Neural cell (in vitro differentiated cells): Measurements from ENCODE around the gene SPECC1. TPM values are rescaled to one million over a fixed set of nuclear protein-coding genes. Genes with fewer than 3 reads are reported as not detected.

ENCODE experiments used
- H2AFZ ChIP-seq: fragments of 200-600, 300-800 bp; sonication (generic), shearing (Covaris generic); 2 replicates; pipeline ENCODE4 v1.6.0; 2014; ENCODE audit warnings: low read depth, mild to moderate bottlenecking, antibody characterized with exemption, low read length, moderate library complexity
- H3F3A ChIP-seq: fragments of 200-600 bp; shearing (Covaris generic); 2 replicates; pipeline ENCODE4 v1.6.1; 2016; ENCODE audit warnings: mild to moderate bottlenecking, moderate library complexity, mixed read lengths, antibody characterized with exemption, low read length; ENCODE audit not compliant: insufficient read depth, poor library complexity, severe bottlenecking
- H3K27ac ChIP-seq: fragments of 200-600, 300-800 bp; sonication (generic), shearing (Covaris generic); 2 replicates; pipeline ENCODE4 v1.5.1; 2014; ENCODE audit warnings: mild to moderate bottlenecking, low read length, moderate library complexity
- H3K27me3 ChIP-seq: fragments of 300-800, 200-600 bp; sonication (generic), shearing (Covaris generic); 2 replicates; pipeline ENCODE4 v1.6.0; 2014; ENCODE audit warnings: mild to moderate bottlenecking, low read depth, low read length, moderate library complexity; ENCODE audit not compliant: insufficient read depth
- H3K36me3 ChIP-seq: fragments of 300-800, 200-600 bp; sonication (generic), shearing (Covaris generic); 2 replicates; pipeline ENCODE4 v1.5.1; 2014; ENCODE audit warnings: mild to moderate bottlenecking, antibody characterized with exemption, low read length, moderate library complexity; ENCODE audit not compliant: insufficient read depth
- H3K4me2 ChIP-seq: fragments of 300-800, 200-600 bp; sonication (generic), shearing (Covaris generic); 2 replicates; pipeline ENCODE4 v1.6.0; 2014; ENCODE audit warnings: mild to moderate bottlenecking, low read length
- H3K4me3 ChIP-seq: fragments of 300-800, 200-600 bp; sonication (generic), shearing (Covaris generic); 2 replicates; pipeline ENCODE4 v1.5.1; 2014; ENCODE audit warnings: mild to moderate bottlenecking, low read length, moderate library complexity
- H3K79me2 ChIP-seq: fragments of 200-600 bp; shearing (Covaris generic); replicated peaks from 2 replicates; pipeline ENCODE4 v1.6.0; 2014; ENCODE audit warnings: mild to moderate bottlenecking, low read length, moderate library complexity; ENCODE audit not compliant: insufficient read depth
- H3K9ac ChIP-seq: fragments of 300-800, 200-600 bp; sonication (generic), shearing (Covaris generic); 2 replicates; pipeline ENCODE4 v1.6.1; 2016; ENCODE audit warnings: mild to moderate bottlenecking, low read length, mixed read lengths
- H3K9me2 ChIP-seq: fragments of 200-600 bp; shearing (Covaris generic); 2 replicates; pipeline ENCODE4 v1.6.1; 2016; ENCODE audit warnings: mild to moderate bottlenecking, low read length, mixed read lengths; ENCODE audit not compliant: insufficient read depth
- H3K9me3 ChIP-seq: fragments of 200-600, 300-800 bp; sonication (generic), shearing (Covaris generic); 2 replicates; pipeline ENCODE4 v1.6.1; 2016; ENCODE audit warnings: mild to moderate bottlenecking, mixed run types, low read length, moderate library complexity, mixed read lengths
- H4K20me1 ChIP-seq: fragments of 200-600 bp; shearing (Covaris generic); 2 replicates; pipeline ENCODE4 v1.6.1; 2016; ENCODE audit warnings: mild to moderate bottlenecking, mixed run types; ENCODE audit not compliant: insufficient read depth
- EP300 ChIP-seq: fragments of 450-650 bp; conservative IDR thresholded peaks from 2 replicates; pipeline ENCODE4 v1.6.1; 2014; ENCODE audit warnings: antibody characterized with exemption, mild to moderate bottlenecking, moderate library complexity; ENCODE audit not compliant: poor library complexity, severe bottlenecking
- EZH2 ChIP-seq: fragments of 200-600, 300-800 bp; shearing (Covaris generic), sonication (generic); IDR thresholded peaks from 2 replicates; pipeline ENCODE4 v1.6.1; 2014; ENCODE audit warnings: antibody characterized with exemption, low read length, borderline replicate concordance, mild to moderate bottlenecking; ENCODE audit not compliant: insufficient read depth, poor library complexity, severe bottlenecking
- MXI1 ChIP-seq: fragments of 450-650 bp; conservative IDR thresholded peaks from 2 replicates; pipeline ENCODE4 v1.6.1; 2014; ENCODE audit warnings: antibody characterized with exemption, mild to moderate bottlenecking; ENCODE audit not compliant: poor library complexity, severe bottlenecking
- POLR2AphosphoS5 ChIP-seq: IDR thresholded peaks from 2 replicates; pipeline ENCODE4 v1.6.1; 2012
- RAD21 ChIP-seq: fragments of 450-650 bp; conservative IDR thresholded peaks from 2 replicates; pipeline ENCODE4 v1.6.1; 2014; ENCODE audit warnings: antibody characterized with exemption, mild to moderate bottlenecking, moderate library complexity
- SMC3 ChIP-seq: fragments of 450-650 bp; conservative IDR thresholded peaks from 2 replicates; pipeline ENCODE4 v1.6.1; 2014; ENCODE audit warnings: antibody characterized with exemption, mild to moderate bottlenecking, moderate library complexity; ENCODE audit not compliant: poor library complexity
- TAF1 ChIP-seq: IDR thresholded peaks from 2 replicates; pipeline ENCODE4 v1.6.1; 2012; ENCODE audit warnings: low read depth
- polyA plus RNA-seq: library from polyadenylated mRNA; depleted of rRNA; stranded (reverse); fragments of >200 nt; gene quantifications from 2 replicates; pipeline ENCODE4 v1.2.3, GENCODE V29; 2014
- TF ChIP-seq, protein P1 (sequence below): fragments of 450-650 bp; IDR thresholded peaks from 2 replicates; pipeline ENCODE4 v1.5.1; 2014; ENCODE audit warnings: antibody characterized with exemption, mild to moderate bottlenecking, moderate library complexity; ENCODE audit not compliant: poor library complexity, severe bottlenecking
- TF ChIP-seq, protein P2 (sequence below): IDR thresholded peaks from 2 replicates; pipeline ENCODE4 v1.6.1; 2012; ENCODE audit warnings: borderline replicate concordance

The SPECC1 gene
- polyA plus RNA-seq, 1 donor from 2014 or later = 8.6 TPM

DNA sequence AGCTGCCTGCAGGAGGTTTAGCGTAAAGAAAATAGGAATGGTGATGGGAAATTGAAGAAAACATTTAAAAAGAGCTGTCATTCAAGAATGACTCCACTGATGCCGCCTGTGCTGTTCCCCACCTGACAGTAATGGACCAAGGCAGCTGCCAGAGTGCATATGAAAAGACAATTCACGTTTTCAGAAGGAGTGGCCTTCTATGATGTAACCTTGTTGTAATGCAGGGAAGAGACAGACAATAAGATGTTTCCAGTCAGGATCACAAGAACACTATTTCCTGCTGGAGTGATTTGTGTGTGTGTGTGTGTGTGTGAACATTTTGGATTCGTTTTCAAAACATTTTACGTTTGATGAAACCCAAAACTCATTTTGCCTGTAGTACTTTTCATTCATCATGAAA lies 254.4 kb downstream of the SPECC1 start:
- Histone ChIP-seq H3K4me2 (no peak overlapping the region), H3K9me3 (no peaks in the 10 kb centered on the region), H3K36me3 (peaks cover 5% of the 10 kb centered on the region), H3K9ac (no peak overlapping the region), H3K27ac (peak overlapping the region; percentile 60), H3K9me2 (no peaks in the 10 kb centered on the region), H2AFZ (no peak overlapping the region), H4K20me1 (no peaks in the 10 kb centered on the region), H3K79me2 (no peaks in the 10 kb centered on the region), H3F3A (no peaks in the 10 kb centered on the region), H3K27me3 (no peaks in the 10 kb centered on the region), H3K4me3 (no peak overlapping the region)
- TF ChIP-seq EP300 (peak; percentile 61), MXI1 (no peak), POLR2AphosphoS5 (peak; percentile 12)

DNA sequence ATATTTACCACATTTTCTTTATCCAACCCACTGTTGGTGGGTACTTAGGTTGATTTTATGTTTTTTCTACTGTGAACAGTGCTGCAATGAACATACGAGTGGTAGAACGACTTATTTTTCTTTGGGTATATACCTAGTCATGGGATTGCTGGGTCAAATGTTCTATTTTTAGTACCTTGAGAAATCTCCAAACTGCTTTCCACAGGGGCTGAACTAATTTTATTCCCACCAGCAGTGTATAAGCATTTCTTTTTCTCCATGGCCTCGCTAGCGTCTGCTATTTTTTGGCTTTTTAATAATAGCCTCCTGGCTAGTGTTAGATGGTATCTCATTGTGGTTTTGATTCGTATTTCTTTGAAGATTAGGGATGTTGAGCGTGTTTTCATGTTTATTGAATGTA lies 255.8 kb downstream of the SPECC1 start:
- TF ChIP-seq TAF1 = no peak
- no peak for TF ChIP-seq RAD21
- no peak for TF ChIP-seq EZH2
- no peak for TF ChIP-seq POLR2AphosphoS5
- TF ChIP-seq, protein P1, sequence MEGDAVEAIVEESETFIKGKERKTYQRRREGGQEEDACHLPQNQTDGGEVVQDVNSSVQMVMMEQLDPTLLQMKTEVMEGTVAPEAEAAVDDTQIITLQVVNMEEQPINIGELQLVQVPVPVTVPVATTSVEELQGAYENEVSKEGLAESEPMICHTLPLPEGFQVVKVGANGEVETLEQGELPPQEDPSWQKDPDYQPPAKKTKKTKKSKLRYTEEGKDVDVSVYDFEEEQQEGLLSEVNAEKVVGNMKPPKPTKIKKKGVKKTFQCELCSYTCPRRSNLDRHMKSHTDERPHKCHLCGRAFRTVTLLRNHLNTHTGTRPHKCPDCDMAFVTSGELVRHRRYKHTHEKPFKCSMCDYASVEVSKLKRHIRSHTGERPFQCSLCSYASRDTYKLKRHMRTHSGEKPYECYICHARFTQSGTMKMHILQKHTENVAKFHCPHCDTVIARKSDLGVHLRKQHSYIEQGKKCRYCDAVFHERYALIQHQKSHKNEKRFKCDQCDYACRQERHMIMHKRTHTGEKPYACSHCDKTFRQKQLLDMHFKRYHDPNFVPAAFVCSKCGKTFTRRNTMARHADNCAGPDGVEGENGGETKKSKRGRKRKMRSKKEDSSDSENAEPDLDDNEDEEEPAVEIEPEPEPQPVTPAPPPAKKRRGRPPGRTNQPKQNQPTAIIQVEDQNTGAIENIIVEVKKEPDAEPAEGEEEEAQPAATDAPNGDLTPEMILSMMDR = no peak
- no peak for TF ChIP-seq MXI1
- TF ChIP-seq, protein P2, sequence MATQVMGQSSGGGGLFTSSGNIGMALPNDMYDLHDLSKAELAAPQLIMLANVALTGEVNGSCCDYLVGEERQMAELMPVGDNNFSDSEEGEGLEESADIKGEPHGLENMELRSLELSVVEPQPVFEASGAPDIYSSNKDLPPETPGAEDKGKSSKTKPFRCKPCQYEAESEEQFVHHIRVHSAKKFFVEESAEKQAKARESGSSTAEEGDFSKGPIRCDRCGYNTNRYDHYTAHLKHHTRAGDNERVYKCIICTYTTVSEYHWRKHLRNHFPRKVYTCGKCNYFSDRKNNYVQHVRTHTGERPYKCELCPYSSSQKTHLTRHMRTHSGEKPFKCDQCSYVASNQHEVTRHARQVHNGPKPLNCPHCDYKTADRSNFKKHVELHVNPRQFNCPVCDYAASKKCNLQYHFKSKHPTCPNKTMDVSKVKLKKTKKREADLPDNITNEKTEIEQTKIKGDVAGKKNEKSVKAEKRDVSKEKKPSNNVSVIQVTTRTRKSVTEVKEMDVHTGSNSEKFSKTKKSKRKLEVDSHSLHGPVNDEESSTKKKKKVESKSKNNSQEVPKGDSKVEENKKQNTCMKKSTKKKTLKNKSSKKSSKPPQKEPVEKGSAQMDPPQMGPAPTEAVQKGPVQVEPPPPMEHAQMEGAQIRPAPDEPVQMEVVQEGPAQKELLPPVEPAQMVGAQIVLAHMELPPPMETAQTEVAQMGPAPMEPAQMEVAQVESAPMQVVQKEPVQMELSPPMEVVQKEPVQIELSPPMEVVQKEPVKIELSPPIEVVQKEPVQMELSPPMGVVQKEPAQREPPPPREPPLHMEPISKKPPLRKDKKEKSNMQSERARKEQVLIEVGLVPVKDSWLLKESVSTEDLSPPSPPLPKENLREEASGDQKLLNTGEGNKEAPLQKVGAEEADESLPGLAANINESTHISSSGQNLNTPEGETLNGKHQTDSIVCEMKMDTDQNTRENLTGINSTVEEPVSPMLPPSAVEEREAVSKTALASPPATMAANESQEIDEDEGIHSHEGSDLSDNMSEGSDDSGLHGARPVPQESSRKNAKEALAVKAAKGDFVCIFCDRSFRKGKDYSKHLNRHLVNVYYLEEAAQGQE = no peak
- TF ChIP-seq SMC3 = no peak
- TF ChIP-seq EP300 = no peak
- Histone ChIP-seq H3K9me2 (no peaks in the 10 kb centered on the region), H3K4me2 (no peak overlapping the region), H3K4me3 (no peak overlapping the region), H4K20me1 (no peaks in the 10 kb centered on the region), H3F3A (no peaks in the 10 kb centered on the region), H3K79me2 (no peaks in the 10 kb centered on the region), H3K9me3 (no peaks in the 10 kb centered on the region), H3K36me3 (no peaks in the 10 kb centered on the region), H2AFZ (no peak overlapping the region), H3K27ac (no peak overlapping the region), H3K9ac (no peak overlapping the region), H3K27me3 (no peaks in the 10 kb centered on the region)
